Astrocyte (in vitro differentiated cells and primary cell): ENCODE measurements around the gene KASH5. TPM values are rescaled to one million over a fixed set of nuclear protein-coding genes. Genes with fewer than 3 reads are reported as not detected.

Source experiments
- DNase-seq: peaks from one replicate; pipeline ENCODE4 v3.0.0-alpha.2; 2010; ENCODE audit warnings: low read depth
- FAIRE-seq: peaks from 2 replicates; lab custom pipeline; 2011; peaks lifted over from hg19 to GRCh38; lab: Jason Lieb, UNC
- H2AFZ ChIP-seq: 2 replicates; pipeline ENCODE4 v1.6.0; 2012; ENCODE audit warnings: low read depth, low read length, inconsistent platforms
- H3K27ac ChIP-seq: 2 replicates; pipeline ENCODE4 v1.5.1; 2011; ENCODE audit warnings: low read depth, low read length, inconsistent platforms
- H3K27me3 ChIP-seq: 2 replicates; pipeline ENCODE4 v1.6.0; 2011; ENCODE audit warnings: low read length, inconsistent platforms; ENCODE audit not compliant: insufficient read depth
- H3K36me3 ChIP-seq: 2 replicates; pipeline ENCODE4 v1.5.1; 2011; ENCODE audit warnings: low read length, inconsistent platforms; ENCODE audit not compliant: insufficient read depth
- H3K4me1 ChIP-seq: 2 replicates; pipeline ENCODE4 v1.5.1; 2011; ENCODE audit warnings: low read length, inconsistent platforms; ENCODE audit not compliant: insufficient read depth
- H3K4me2 ChIP-seq: 2 replicates; pipeline ENCODE4 v1.6.0; 2012; ENCODE audit warnings: low read length, inconsistent platforms
- H3K4me3 ChIP-seq: 2 replicates; pipeline ENCODE4 v1.5.1; 2011; ENCODE audit warnings: low read depth, mild to moderate bottlenecking, low read length, inconsistent platforms; ENCODE audit not compliant: insufficient read depth
- H3K79me2 ChIP-seq: 2 replicates; pipeline ENCODE4 v1.6.0; 2012; ENCODE audit warnings: mild to moderate bottlenecking, low read length, inconsistent platforms; ENCODE audit not compliant: insufficient read depth
- H3K9ac ChIP-seq: 2 replicates; pipeline ENCODE4 v1.6.0; 2012; ENCODE audit warnings: mild to moderate bottlenecking, low read length, inconsistent platforms
- H3K9me3 ChIP-seq: 2 replicates; pipeline ENCODE4 v1.5.1; 2012; ENCODE audit warnings: low read depth, mild to moderate bottlenecking, low read length, inconsistent platforms; ENCODE audit not compliant: insufficient read depth
- H4K20me1 ChIP-seq: 2 replicates; pipeline ENCODE4 v1.6.0; 2012; ENCODE audit warnings: low read length, inconsistent platforms; ENCODE audit not compliant: insufficient read depth
- H3K27ac Mint-ChIP-seq: one replicate; pipeline ENCODE4 v1.8.0; 2021; ENCODE audit warnings: mild to moderate bottlenecking, mixed read lengths; ENCODE audit not compliant: unreplicated experiment
- H3K27me3 Mint-ChIP-seq: one replicate; pipeline ENCODE4 v1.8.0; 2021; ENCODE audit warnings: low read depth, mixed read lengths; ENCODE audit not compliant: unreplicated experiment
- H3K36me3 Mint-ChIP-seq: one replicate; pipeline ENCODE4 v1.8.0; 2021; ENCODE audit warnings: low read depth, mixed read lengths; ENCODE audit not compliant: unreplicated experiment
- H3K4me1 Mint-ChIP-seq: one replicate; pipeline ENCODE4 v1.8.0; 2021; ENCODE audit warnings: low read depth, mixed read lengths; ENCODE audit not compliant: unreplicated experiment
- H3K4me3 Mint-ChIP-seq: one replicate; pipeline ENCODE4 v1.8.0; 2021; ENCODE audit warnings: mild to moderate bottlenecking, moderate library complexity, mixed read lengths; ENCODE audit not compliant: unreplicated experiment
- H3K9me3 Mint-ChIP-seq: one replicate; pipeline ENCODE4 v1.8.0; 2021; ENCODE audit warnings: mild to moderate bottlenecking, mixed read lengths; ENCODE audit not compliant: unreplicated experiment
- EZH2 ChIP-seq: IDR thresholded peaks from 2 replicates; pipeline ENCODE4 v1.6.1; 2012; ENCODE audit warnings: mild to moderate bottlenecking, low read length, inconsistent platforms; ENCODE audit not compliant: insufficient read depth
- total RNA-seq: library from RNA; stranded (reverse); gene quantifications from 2 replicates; pipeline ENCODE4 v1.2.1, GENCODE V29; 2021
- TF ChIP-seq, protein P1 (sequence below): IDR thresholded peaks from 2 replicates; pipeline ENCODE4 v1.5.1; 2011; ENCODE audit warnings: low read depth, mild to moderate bottlenecking, inconsistent platforms, low read length, moderate library complexity; ENCODE audit not compliant: insufficient read depth

Gene KASH5
- total RNA-seq, 1 donor from 2014 or later = not detected

DNA sequence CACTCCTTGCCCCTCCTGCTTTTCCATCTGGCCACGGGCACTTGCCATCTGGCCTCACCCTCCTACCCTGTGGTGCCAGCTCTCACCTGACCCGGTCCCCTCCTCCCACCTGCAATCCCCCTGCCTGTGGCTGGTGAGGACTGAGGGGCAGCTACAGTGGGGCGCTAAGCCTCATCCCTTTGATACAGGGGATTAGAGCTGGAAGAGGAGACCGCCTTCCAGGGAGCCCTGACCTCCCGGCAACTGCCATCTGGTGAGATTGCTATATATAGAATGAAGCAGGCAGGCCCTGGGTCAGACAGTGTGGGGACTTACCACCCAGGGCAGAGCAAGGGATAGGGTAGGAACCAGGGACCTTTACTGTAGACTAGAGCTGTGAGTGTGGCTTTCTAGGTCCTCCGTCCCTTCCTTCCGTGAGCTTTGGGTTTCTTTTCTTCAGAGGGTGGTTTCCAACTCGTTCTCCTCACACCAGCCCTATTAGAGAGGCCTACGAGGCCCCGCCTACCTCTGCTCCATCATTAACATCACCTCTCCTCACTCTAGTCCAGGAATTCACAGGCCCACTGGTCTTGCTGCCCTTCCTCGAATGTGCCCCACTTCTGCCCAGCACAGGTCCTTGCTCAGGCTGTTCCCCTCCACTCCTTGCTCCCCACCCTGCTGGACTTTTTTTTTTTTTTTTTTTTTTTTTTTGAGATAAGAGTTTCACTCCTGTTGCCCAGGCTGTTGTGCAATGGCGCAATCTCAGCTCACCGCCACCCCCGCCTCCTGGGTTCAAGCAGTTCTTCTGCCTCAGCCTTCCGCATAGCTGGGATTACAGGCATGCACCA lies 7.7 kb downstream of the KASH5 start:
- Mint-ChIP-seq H3K36me3 (no peaks in the 10 kb centered on the region), H3K4me3 (no peak overlapping the region), H3K27me3 (peaks cover 50% of the 10 kb centered on the region), H3K27ac (no peak overlapping the region), H3K4me1 (no peaks in the 10 kb centered on the region), H3K9me3 (no peaks in the 10 kb centered on the region)
- peaks cover 2% of the 10 kb centered on the region for H3K27me3 ChIP-seq
- TF ChIP-seq, protein P1, sequence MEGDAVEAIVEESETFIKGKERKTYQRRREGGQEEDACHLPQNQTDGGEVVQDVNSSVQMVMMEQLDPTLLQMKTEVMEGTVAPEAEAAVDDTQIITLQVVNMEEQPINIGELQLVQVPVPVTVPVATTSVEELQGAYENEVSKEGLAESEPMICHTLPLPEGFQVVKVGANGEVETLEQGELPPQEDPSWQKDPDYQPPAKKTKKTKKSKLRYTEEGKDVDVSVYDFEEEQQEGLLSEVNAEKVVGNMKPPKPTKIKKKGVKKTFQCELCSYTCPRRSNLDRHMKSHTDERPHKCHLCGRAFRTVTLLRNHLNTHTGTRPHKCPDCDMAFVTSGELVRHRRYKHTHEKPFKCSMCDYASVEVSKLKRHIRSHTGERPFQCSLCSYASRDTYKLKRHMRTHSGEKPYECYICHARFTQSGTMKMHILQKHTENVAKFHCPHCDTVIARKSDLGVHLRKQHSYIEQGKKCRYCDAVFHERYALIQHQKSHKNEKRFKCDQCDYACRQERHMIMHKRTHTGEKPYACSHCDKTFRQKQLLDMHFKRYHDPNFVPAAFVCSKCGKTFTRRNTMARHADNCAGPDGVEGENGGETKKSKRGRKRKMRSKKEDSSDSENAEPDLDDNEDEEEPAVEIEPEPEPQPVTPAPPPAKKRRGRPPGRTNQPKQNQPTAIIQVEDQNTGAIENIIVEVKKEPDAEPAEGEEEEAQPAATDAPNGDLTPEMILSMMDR = no peak
- no peak for TF ChIP-seq EZH2
- no peak overlapping the region for H2AFZ ChIP-seq
- H3K36me3 ChIP-seq = no peaks in the 10 kb centered on the region
- H3K79me2 ChIP-seq = no peaks in the 10 kb centered on the region
- no peaks in the 10 kb centered on the region for H3K9me3 ChIP-seq
- no peaks in the 10 kb centered on the region for H4K20me1 ChIP-seq
- no peak for DNase-seq
- no peak for FAIRE-seq
- no peak overlapping the region for H3K27ac ChIP-seq
- no peak overlapping the region for H3K4me2 ChIP-seq
- H3K4me3 ChIP-seq = no peak overlapping the region
- H3K9ac ChIP-seq = no peak overlapping the region
- H3K4me1 ChIP-seq = no peaks in the 10 kb centered on the region

DNA sequence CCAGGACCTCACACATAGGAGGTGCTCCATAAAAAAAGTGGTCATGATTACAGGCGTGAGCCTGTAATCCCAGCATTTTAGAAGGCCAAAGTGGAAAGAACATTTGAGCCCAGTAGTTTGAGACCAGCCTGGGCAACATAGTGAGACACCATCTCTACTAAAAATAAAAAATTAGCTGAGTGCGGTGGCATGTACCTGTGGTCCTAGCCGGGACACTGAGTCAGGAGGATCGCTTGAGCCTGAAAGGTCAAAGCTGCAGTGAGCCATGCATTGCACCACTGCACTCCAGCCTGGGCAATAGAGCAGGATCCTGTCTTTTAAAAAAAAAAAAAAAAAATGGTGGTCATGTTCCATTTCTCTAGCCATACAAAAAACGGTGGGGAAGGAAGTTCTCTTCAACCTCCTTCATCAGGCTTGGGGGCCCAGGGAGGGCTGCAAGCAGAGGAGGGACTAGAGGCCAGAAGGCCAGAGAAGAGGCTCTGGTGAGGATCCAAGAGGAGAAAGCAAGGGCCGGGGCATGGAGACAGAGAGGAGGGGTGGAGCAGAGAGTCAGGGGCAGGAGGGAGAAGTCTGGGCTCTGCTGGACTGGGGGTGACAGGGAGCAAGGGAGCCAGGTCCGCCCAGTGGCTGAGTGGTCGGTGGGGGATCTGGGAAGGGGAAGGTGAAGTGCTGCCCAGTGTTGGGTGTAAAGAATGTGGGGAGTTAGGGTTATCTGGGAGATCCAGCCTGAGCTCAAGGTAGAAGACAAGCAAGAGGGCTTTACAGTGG lies 8.9 kb downstream of the KASH5 start:
- DNase-seq = no peak
- Mint-ChIP-seq H3K4me1 (no peaks in the 10 kb centered on the region), H3K9me3 (no peaks in the 10 kb centered on the region), H3K36me3 (no peaks in the 10 kb centered on the region), H3K4me3 (no peak overlapping the region), H3K27me3 (peaks cover 49% of the 10 kb centered on the region), H3K27ac (no peak overlapping the region)
- Histone ChIP-seq H4K20me1 (no peaks in the 10 kb centered on the region), H3K9ac (no peak overlapping the region), H3K79me2 (no peaks in the 10 kb centered on the region), H3K27ac (no peak overlapping the region), H3K9me3 (no peaks in the 10 kb centered on the region), H3K36me3 (no peaks in the 10 kb centered on the region), H3K4me3 (no peak overlapping the region), H3K4me2 (no peak overlapping the region), H2AFZ (no peak overlapping the region), H3K4me1 (no peaks in the 10 kb centered on the region), H3K27me3 (peaks cover 2% of the 10 kb centered on the region)
- TF ChIP-seq, protein P1 = no peak
- no peak for TF ChIP-seq EZH2
- FAIRE-seq = no peak
